ENCODE data around the gene FOXQ1. TPM values are rescaled to one million over a fixed set of nuclear protein-coding genes. Genes with fewer than 3 reads are reported as not detected.

The FOXQ1 gene
- total RNA-seq, 2 experiments from 2014 or later: not detected

DNA sequence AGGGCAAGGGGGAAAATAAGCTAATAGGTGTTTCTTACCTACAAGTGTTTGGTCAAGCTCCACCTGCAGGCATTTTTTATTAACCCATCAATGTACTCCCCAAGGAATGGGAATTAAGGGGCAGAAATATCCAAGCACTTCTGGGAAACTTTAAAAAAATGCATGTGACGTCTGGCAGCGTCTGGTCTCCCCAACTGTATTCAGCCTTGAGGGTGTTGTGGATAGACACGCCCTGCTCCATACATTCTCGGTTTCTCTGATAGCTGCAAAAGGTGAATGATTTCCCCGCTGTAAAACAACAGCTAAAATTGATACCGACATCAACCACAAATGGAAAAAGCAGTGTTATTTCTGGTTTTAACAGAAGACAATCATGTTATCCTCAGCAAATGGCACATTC, 2.5 kb upstream of the FOXQ1 start:
- CTCF ChIA-PET: interaction anchor here (0.6 kb wide), 1 partner anchor 333 kb away, joined by 3 read pairs; no protein-coding TSS in a partner anchor
- Mint-ChIP-seq H3K27ac (no peak overlapping the region), H3K4me3 (no peak overlapping the region), H3K4me1 (peaks cover 16% of the 10 kb centered on the region), H3K36me3 (peaks cover 3% of the 10 kb centered on the region), H3K27me3 (peaks cover 73% of the 10 kb centered on the region), H3K9me3 (ENCODE audit: low read depth) (no peaks in the 10 kb centered on the region)
- DNase-seq: no peak
- no peak for ATAC-seq

GRCh38 chr6:1310628-1311399, 1.1 kb upstream of the FOXQ1 start:
- peaks cover 16% of the 10 kb centered on the region for H3K4me1 Mint-ChIP-seq
- ATAC-seq: no peak
- DNase-seq: no peak
- H3K27ac Mint-ChIP-seq: no peak overlapping the region
- H3K27me3 Mint-ChIP-seq: peaks cover 82% of the 10 kb centered on the region
- CTCF ChIA-PET: interaction anchor here (1.3 to 1.8 kb wide), 2 partner anchors 70 to 86 kb away, joined by 3 to 4 read pairs; no protein-coding TSS in a partner anchor
- no peaks in the 10 kb centered on the region for H3K9me3 Mint-ChIP-seq (ENCODE audit: low read depth)
- peaks cover 3% of the 10 kb centered on the region for H3K36me3 Mint-ChIP-seq
- H3K4me3 Mint-ChIP-seq: peak overlapping the region; percentile 15

DNA sequence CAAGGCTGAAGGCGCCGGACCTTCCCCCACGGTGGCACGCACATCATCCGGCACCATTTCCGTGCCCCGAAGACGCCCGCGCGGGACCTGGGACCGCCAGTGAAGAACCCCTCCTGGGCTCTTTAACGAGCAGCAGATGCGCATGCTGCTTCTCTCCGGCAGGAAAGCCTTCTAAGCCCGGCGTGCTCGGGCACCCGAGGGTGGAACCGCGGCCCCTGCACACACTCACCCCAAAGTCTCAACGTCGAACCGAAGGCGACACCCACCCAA, 240 bp downstream of the FOXQ1 start:
- H3K4me3 Mint-ChIP-seq: peak overlapping the region; percentile 41
- CTCF ChIA-PET: interaction anchor here (1.3 to 1.8 kb wide), 2 partner anchors 69 to 85 kb away, joined by 3 to 4 read pairs; no protein-coding TSS in a partner anchor
- H3K27me3 Mint-ChIP-seq: peaks cover 76% of the 10 kb centered on the region
- ATAC-seq (no peak), DNase-seq (no peak)
- peaks cover 3% of the 10 kb centered on the region for H3K36me3 Mint-ChIP-seq
- H3K27ac Mint-ChIP-seq: peak overlapping the region; percentile 75
- H3K9me3 Mint-ChIP-seq (ENCODE audit: low read depth): no peaks in the 10 kb centered on the region
- peaks cover 20% of the 10 kb centered on the region for H3K4me1 Mint-ChIP-seq

GRCh38 chr6:1312473-1313367, 822 bp downstream of the FOXQ1 start:
- H3K4me1 Mint-ChIP-seq: peaks cover 20% of the 10 kb centered on the region
- ATAC-seq (no peak), DNase-seq (no peak)
- H3K36me3 Mint-ChIP-seq: peaks cover 3% of the 10 kb centered on the region
- H3K27me3 Mint-ChIP-seq: peaks cover 71% of the 10 kb centered on the region
- CTCF ChIA-PET: interaction anchor here (1.3 kb wide), 1 partner anchor 69 kb away, joined by 3 read pairs; no protein-coding TSS in a partner anchor
- H3K27ac Mint-ChIP-seq: peak overlapping the region; percentile 75
- no peaks in the 10 kb centered on the region for H3K9me3 Mint-ChIP-seq (ENCODE audit: low read depth)
- H3K4me3 Mint-ChIP-seq: peak overlapping the region; percentile 41

- no peak for ATAC-seq
Measured at GRCh38 chr6:1313384-1313766, 1.5 kb downstream of the FOXQ1 start.

GRCh38 chr6:1313767-1314503, 2.0 kb downstream of the FOXQ1 start:
- CTCF ChIA-PET: interaction anchor here (1.1 kb wide), 1 partner anchor 83 kb away, joined by 3 read pairs; no protein-coding TSS in a partner anchor
- Mint-ChIP-seq H3K27me3 (peaks cover 63% of the 10 kb centered on the region), H3K36me3 (peaks cover 3% of the 10 kb centered on the region), H3K27ac (peak overlapping the region; percentile 28), H3K4me3 (peak overlapping the region; percentile 2), H3K9me3 (ENCODE audit: low read depth) (no peaks in the 10 kb centered on the region), H3K4me1 (peaks cover 20% of the 10 kb centered on the region)
- ATAC-seq (no peak), DNase-seq (no peak)

More at GRCh38 chr6:1313384-1313766, 1.5 kb downstream of the FOXQ1 start:
- no peak overlapping the region for H3K27ac Mint-ChIP-seq
- peaks cover 3% of the 10 kb centered on the region for H3K36me3 Mint-ChIP-seq
- no peak for DNase-seq
- H3K4me3 Mint-ChIP-seq: no peak overlapping the region
- peaks cover 69% of the 10 kb centered on the region for H3K27me3 Mint-ChIP-seq
- CTCF ChIA-PET: interaction anchor here (1.1 kb wide), 1 partner anchor 84 kb away, joined by 3 read pairs; no protein-coding TSS in a partner anchor
- H3K4me1 Mint-ChIP-seq: peaks cover 20% of the 10 kb centered on the region
- H3K9me3 Mint-ChIP-seq (ENCODE audit: low read depth): no peaks in the 10 kb centered on the region

DNA sequence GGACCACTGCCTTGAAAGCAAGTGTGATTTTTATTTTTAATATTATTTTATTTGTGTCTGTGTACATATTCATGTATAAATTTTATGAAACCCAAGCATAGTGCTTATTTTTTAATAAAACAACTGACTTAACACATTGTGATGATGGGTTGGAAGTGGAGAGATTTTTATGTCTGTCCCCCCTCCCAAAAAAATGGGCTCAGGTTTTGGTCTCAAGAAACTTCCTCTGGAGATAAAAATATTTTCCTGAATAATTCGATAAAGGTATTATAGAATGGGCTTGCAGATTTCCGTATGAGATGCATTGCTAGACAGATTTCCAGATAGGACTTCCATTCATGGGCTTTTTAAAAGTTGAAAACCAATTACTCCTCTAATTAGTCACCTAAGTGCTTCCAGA, 2.7 kb downstream of the FOXQ1 start:
- ATAC-seq: no peak
- CTCF ChIA-PET: no interaction called here
- Mint-ChIP-seq H3K27ac (no peak overlapping the region), H3K4me3 (no peak overlapping the region), H3K4me1 (peaks cover 20% of the 10 kb centered on the region), H3K36me3 (peaks cover 3% of the 10 kb centered on the region), H3K27me3 (peaks cover 56% of the 10 kb centered on the region), H3K9me3 (ENCODE audit: low read depth) (no peaks in the 10 kb centered on the region)
- no peak for DNase-seq

GRCh38 chr6:1315201-1315559, 3.3 kb downstream of the FOXQ1 start:
- CTCF ChIA-PET: no interaction called here
- Mint-ChIP-seq H3K4me3 (no peak overlapping the region), H3K36me3 (peaks cover 3% of the 10 kb centered on the region), H3K4me1 (peaks cover 20% of the 10 kb centered on the region), H3K27me3 (peaks cover 51% of the 10 kb centered on the region), H3K9me3 (ENCODE audit: low read depth) (no peaks in the 10 kb centered on the region), H3K27ac (no peak overlapping the region)
- no peak for DNase-seq
- no peak for ATAC-seq

DNA sequence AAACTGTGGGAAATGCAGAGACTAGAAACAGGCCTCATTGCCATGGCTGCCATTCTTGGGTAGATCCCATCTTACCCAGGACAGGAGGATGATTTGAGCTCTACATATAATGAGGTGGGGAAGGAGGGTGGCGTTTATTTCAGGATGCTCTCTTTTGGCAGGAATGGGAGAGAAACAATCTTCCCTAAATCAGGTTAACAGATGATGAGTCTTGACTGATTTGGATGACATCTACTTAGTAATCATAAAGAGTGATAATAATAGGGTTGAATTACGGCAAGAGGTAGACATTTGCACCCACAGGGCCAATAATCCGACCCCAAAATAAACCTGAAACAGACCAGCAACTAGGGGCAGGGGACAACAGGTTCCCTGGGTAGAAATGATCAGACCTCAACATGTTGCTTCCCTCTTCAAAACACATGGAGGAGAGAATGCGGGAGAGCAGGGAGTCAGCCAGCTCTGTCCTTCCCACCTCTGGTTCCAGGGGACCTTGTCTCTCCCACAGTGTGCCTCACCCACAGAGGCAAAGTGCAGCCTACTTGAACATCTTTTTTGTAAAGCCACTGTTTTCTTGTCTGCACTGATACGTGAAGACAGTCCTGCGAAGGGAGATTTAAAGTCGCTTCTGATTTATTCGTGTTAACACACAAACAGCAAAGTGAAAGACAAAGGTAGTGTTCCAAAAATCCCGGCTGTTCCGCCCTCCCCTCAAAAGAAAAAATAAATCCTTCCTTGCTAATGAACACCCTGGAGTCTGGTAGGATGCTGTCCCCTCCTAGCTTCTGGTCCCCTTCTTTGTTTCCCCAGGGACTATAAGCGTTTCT, 3.9 kb downstream of the FOXQ1 start:
- Mint-ChIP-seq H3K27ac (no peak overlapping the region), H3K27me3 (peaks cover 45% of the 10 kb centered on the region), H3K36me3 (peaks cover 3% of the 10 kb centered on the region), H3K4me3 (peak overlapping the region; percentile 40), H3K4me1 (peaks cover 18% of the 10 kb centered on the region), H3K9me3 (ENCODE audit: low read depth) (no peaks in the 10 kb centered on the region)
- ATAC-seq (no peak), DNase-seq (no peak)
- CTCF ChIA-PET: no interaction called here

- Mint-ChIP-seq H3K4me3 (peak overlapping the region; percentile 40), H3K27me3 (peaks cover 38% of the 10 kb centered on the region)
Measured at GRCh38 chr6:1316489-1316971, 4.6 kb downstream of the FOXQ1 start.

GRCh38 chr6:1317302-1317815, 5.5 kb downstream of the FOXQ1 start:
- Mint-ChIP-seq H3K27me3 (peaks cover 38% of the 10 kb centered on the region), H3K36me3 (peaks cover 3% of the 10 kb centered on the region), H3K4me3 (no peak overlapping the region), H3K4me1 (peaks cover 10% of the 10 kb centered on the region), H3K27ac (no peak overlapping the region), H3K9me3 (ENCODE audit: low read depth) (no peaks in the 10 kb centered on the region)
- CTCF ChIA-PET: no interaction called here
- DNase-seq (no peak), ATAC-seq (no peak)

More at GRCh38 chr6:1316489-1316971, 4.6 kb downstream of the FOXQ1 start:
- CTCF ChIA-PET: no interaction called here
- H3K9me3 Mint-ChIP-seq (ENCODE audit: low read depth): no peaks in the 10 kb centered on the region
- DNase-seq (no peak), ATAC-seq (peak; percentile 23)
- peaks cover 3% of the 10 kb centered on the region for H3K36me3 Mint-ChIP-seq
- no peak overlapping the region for H3K27ac Mint-ChIP-seq
- peaks cover 13% of the 10 kb centered on the region for H3K4me1 Mint-ChIP-seq

DNA sequence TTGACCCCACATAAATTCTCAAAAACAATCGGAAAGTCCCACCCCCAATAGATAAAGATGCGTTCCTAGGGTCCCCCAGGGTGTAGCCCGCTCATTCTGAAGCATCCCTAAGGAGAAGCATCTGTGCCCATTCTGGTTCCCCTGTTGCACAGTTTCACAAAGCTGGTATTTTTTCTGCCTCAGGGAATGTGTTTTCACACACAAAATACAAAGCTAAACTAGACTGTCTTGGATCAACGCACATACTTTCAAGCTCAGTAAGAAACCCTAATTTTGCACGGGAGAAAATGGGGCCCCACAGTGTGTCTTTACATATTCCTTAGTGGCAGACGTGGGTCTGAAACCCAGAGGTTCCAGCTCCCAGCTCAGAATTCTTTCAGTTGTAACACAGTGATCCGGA, 6.1 kb downstream of the FOXQ1 start:
- Mint-ChIP-seq H3K27me3 (peaks cover 34% of the 10 kb centered on the region), H3K9me3 (ENCODE audit: low read depth) (no peaks in the 10 kb centered on the region), H3K4me1 (peaks cover 9% of the 10 kb centered on the region), H3K4me3 (no peak overlapping the region), H3K27ac (no peak overlapping the region), H3K36me3 (peaks cover 3% of the 10 kb centered on the region)
- ATAC-seq: no peak
- DNase-seq: no peak
- CTCF ChIA-PET: no interaction called here

All from activated CD8-positive, alpha-beta memory T cell treated with anti-CD3 and anti-CD28 coated beads, Interleukin-2, amount 10 ng/mL, durations not matched to agents 7 days and 5 days (primary cell).